NCI-H2227 treated with DMSO at 0.1 percent for 48 hours (cell line): ENCODE data around the gene PI4KA.
"Not testable (repeated sequence)": the region's sequence is repeated elsewhere in the genome, so short reads cannot be mapped to it uniquely, and the experiment has no call there.

Experiments used
- DNase-seq: peaks from one replicate; lab custom pipeline; 2025; lab: John Stamatoyannopoulos, UW

PI4KA gene

GRCh38 chr22:20776624-20777405 is 81.8 kb downstream of the PI4KA start:
- DNase-seq: no peak

- DNase-seq: no peak
Measured at GRCh38 chr22:20775342-20775895, 83.2 kb downstream of the PI4KA start.

GRCh38 chr22:20774882-20775281 is 83.7 kb downstream of the PI4KA start:
- no peak for DNase-seq

- DNase-seq: no peak
Measured at GRCh38 chr22:20773793-20774212, 84.8 kb downstream of the PI4KA start, which contains the start of gene SERPIND1. Gene SERPIND1, plus strand, starts transcription at chr22:20774113. Its CDS starts 5,200 bp downstream, at chr22:20779313.

DNA sequence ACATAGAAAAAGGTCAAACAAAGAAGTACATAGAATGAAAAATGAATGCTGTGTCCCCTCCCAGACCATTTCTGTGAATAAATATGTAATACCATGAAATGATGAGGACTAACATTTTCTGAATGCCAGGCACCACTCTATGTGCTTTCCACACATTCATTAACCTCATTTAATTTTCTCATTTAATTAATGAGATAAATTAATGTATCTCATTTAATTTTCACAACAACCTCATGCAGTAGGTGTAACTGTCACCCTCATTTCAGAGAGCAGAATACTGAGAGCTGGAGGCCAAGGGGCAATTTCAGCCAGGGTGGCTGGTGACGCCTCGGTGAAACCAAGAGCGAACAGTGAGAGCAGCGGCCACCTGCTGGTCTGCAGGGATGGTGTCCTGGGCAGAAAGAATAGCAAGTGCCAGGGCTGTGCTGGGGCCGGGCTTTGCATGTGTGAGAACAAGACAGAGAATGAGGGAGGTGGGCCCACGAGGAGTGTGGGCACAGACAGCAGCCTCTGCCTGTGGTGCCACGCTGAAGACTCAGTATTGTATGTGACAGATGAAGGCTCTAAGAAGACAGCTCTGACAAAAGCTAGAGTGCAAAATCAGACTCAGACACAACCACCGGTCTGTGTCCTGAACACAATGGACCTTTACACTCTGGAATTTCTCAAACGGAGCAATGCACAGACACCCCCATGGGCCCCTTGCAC is 86.5 kb downstream of the PI4KA start:
- DNase-seq: no peak

GRCh38 chr22:20769496-20769826 is 89.2 kb downstream of the PI4KA start:
- not testable (repeated sequence) for DNase-seq

- DNase-seq: no peak
Measured at GRCh38 chr22:20766530-20766929, 92.1 kb downstream of the PI4KA start.

DNA sequence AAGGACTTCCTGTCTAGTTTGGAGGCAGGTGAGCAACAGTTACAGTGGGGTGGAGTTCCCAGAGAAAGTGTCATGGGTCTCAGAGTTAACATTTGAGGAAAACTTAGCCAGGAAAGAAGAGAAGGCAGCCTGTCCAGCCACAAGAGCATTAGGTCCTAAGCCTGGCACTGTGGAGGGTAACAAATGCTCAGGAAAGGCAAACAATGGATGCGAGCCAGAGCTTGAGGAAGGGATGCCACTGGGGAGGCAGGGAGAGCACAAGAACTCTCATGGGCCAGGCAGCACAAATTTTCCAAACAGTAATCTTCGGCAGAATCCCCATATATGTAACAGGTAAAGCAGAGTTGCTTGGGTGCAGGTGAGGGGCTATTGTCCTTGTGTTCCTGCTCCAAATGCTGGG is 92.7 kb downstream of the PI4KA start:
- DNase-seq: no peak

DNA sequence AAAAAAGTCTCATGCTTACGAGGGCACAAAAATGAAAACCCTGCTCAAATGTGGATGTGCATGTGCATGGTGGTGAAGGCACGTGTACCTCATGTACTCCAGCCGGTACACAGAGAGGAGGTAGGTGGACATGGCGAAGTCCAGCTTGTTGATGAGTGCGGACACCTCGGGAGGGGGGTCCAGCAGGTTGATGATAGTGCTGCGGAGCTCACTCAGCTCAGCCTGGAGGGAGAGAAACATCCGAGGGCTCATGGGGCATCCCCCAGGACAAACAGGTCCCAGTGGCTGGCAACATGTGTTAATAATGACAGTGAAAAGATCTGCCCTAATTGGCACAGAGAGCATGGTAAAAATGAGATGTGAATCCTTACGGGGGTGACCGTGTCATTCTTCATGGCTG is 93.9 kb downstream of the PI4KA start:
- DNase-seq: no peak

- no peak for DNase-seq
Measured at GRCh38 chr22:20764471-20764720, 94.2 kb downstream of the PI4KA start.

GRCh38 chr22:20763630-20764470 is 94.8 kb downstream of the PI4KA start:
- DNase-seq: no peak

- DNase-seq: no peak
Measured at GRCh38 chr22:20762233-20762796, 96.3 kb downstream of the PI4KA start.

DNA sequence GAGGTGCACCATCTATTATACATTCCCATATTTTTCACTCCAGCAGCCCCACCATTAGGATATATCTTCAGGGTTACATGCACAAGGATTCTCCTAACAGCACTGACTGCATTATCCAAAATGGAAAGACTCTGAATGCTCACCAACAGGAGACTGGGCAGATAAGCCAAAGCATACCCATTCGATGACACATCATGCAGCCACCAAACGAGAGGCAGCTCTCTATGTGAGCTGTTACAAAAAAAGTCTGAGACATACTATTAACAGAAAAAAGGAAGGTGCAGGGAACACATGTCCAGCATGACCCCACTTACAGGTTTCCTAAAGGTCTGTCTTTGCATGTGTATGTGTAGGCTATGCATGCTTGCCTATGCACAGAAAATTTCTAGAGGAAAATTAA is 97.1 kb downstream of the PI4KA start:
- DNase-seq: no peak

DNA sequence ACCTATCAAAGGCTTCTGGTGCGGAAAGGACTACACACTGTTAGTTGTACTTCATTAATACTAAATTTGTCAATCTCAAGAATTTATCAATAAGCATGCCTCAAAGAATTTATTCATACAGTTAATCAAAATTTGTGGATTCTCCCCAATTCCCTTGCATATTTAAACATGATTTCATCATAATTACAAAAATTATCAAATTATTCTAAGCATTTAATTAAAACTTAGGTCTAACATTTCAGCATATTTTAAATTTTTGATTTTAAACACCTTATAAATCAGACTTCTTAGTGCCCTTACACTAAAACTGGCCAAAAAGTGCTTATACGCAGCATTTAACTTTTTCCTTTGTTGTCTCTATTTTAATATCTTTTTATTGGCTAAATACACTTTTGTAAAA is 98.5 kb downstream of the PI4KA start:
- no peak for DNase-seq

DNA sequence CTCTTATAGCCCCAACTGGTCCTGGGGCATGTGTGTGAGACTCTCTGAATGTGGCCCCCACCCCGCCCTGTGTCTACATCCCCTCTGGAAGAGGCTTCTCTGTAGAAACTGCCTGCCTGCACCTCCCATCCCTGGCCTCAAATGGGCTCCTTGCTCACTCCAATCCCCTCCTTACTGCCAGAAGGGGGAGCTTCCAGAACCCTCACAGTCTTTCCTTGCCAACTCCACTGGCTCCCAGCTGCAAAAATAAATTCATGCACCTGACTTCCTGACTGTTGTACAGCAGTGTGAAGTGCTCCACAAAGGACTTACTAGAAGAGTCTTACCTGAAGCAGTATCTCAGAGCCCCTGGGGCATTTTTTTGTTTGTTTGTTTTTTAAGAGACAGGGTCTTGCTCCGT is 99.9 kb downstream of the PI4KA start:
- DNase-seq: no peak

GRCh38 chr22:20756846-20757245 is 101.8 kb downstream of the PI4KA start:
- DNase-seq: no peak

GRCh38 chr22:20752873-20753272 is 105.7 kb downstream of the PI4KA start:
- no peak for DNase-seq

- no peak for DNase-seq
Measured at GRCh38 chr22:20752104-20752741, 106.4 kb downstream of the PI4KA start.

GRCh38 chr22:20751185-20751851 is 107.3 kb downstream of the PI4KA start:
- DNase-seq: no peak

GRCh38 chr22:20750461-20751184 is 108.0 kb downstream of the PI4KA start:
- no peak for DNase-seq

GRCh38 chr22:20749453-20749852 is 109.2 kb downstream of the PI4KA start:
- DNase-seq: no peak
